ENCODE measurements around the gene BPI.
"Not testable (repeated sequence)": the region's sequence is repeated elsewhere in the genome, so short reads cannot be mapped to it uniquely, and the experiment has no call there.

The BPI gene

GRCh38 chr20:38278763-38279162 lies 25.2 kb upstream of the BPI start:
- DNase-seq = no peak

DNA sequence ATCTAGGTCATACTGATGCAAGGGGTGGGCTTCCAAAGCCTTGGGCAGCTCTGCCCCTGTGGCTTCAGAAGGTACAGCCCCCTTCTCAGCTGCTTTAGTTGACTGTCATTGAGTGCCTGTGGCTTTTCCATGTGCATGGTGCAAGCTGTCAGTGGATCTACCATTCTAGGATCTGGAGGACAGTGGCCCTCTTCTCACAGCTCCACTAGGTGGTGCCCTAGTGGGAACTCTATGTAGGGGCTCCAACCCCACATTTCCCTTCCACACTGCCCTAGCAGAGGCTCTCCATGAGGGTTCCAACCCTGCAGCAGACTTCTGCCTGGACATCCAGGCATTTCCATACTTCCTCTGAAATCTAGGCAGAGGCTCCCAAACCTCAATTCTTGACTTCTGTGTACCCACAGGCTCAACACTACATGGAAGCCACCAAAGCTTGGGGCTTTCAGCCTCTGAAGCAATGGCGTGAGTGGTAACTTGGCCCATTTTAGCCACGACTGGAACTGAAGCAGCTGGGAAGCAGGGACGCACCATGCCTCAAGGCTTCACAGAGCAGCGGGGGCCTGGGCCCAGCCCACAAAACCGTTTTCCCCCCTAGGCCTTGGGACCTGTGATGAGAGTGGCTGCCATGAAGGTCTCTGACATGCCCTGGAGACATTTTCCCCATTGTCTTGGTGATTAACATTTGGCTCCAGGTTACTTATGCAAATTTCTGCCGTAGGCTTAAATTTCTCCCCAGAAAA lies 22.6 kb upstream of the BPI start:
- DNase-seq = not testable (repeated sequence)

DNA sequence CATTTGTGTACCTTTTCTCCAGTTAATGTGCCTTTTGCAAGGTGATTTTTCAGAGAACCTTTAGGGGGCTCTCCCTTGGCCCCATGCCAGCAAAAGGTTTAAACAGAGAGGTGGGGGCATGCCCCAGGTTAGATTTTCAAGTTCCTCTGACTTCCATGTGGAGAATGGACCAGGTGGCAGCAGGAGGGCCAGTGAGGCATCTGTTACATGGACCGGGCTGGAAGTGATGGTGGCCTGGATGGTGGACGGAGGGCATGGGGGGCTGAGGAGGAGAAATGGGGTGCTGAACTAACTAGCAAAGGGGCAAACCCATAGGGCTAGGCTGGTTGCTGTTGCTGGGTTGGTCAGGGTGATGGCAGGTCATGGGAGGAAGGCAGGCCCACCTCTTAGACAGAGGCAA lies 20.7 kb upstream of the BPI start:
- DNase-seq = no peak

- DNase-seq = not testable (repeated sequence)
These were observed 19.8 kb upstream of the BPI start for GRCh38 chr20:38284066-38284650.

DNA sequence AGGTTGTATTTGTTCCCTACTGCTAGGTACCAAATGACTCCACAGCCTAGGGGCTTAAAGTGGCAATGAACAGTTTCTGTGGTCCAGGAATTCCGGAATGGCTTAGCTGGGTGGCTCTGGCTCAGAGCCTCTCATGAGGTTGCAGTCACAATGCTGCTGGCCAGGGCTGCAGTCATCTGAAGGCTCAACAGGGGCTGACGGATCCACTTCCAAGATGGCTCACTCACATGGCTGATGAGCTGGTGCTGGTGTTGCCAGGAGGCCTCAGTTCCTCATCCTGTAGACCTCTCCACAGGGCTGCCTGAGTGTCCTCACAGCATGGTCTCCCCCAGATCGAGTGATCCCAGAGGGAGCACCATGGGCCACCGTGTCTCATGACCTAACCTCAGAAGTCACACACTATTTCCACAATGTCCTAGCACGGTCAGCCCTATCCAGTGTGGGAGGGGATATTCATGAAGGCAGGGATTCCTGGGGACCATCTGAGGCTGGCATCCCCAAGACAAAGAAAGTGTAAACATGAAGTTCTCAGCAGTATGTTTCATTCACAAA lies 19.0 kb upstream of the BPI start:
- DNase-seq = no peak

GRCh38 chr20:38286586-38287531 lies 17.1 kb upstream of the BPI start:
- DNase-seq = no peak

DNA sequence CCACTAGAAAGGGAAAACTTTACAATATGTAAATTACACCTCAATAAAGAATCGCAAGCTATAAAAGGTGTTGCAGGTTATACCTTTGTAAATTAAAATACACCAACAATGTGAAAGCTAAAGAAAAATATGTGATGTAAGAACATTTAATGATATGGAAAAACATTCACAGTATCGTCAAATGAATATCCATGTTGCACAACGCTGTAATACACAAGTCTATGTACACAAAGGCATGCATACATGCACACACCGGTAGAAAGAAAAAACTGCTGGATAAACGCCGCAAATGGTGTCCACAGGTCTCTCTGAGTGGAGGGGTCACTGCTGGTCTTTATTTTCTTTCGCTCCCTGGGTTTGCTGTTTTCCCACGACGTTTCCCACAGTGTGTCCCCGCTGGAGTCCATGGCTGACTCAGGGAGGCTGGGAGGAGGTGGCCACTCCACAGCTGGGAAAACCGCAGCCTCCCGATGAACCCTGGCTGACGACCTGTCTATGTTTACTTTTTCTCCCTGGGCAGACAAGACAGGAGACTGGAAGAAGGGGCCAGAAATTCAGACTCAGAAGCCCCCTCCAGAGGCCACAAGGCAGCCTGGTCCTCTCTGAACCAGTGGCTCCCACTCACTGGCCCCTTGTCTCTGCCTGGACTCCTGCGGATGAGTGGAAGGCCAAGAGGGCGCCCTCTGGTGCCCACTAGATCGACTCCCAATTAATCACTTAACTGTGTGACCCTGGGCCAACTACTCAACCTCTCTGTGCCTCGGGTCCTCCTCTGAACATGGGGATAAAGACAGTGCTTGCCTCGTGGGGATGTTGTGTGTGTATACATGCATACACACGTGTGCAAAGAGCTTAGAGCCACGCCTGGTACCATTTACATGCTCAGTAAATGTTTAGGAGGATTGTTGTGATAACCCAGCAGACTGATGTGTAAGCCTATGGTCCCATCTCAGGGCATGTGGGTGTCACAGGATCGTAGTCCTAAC lies 12.8 kb upstream of the BPI start:
- no peak for DNase-seq

DNA sequence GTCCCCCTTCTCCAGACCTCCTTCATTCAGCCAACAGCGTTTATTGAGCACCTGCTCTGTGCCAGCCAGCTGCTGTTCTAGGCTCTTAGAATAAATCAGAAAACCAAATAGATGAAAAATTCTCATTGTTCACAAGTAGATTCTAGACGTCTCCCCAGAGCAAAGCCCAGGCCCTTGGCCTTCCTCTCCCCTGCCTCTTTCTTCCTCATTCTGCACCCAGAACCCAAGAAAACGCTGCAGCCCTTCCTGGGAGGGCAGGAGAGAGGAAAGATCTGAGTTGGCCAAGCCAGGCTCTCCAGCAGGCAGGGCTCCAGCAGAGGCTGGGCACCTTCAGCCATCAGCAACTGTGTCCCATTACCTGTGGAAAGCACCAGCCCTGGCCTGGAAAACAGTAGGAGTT lies 12.0 kb upstream of the BPI start:
- no peak for DNase-seq

DNA sequence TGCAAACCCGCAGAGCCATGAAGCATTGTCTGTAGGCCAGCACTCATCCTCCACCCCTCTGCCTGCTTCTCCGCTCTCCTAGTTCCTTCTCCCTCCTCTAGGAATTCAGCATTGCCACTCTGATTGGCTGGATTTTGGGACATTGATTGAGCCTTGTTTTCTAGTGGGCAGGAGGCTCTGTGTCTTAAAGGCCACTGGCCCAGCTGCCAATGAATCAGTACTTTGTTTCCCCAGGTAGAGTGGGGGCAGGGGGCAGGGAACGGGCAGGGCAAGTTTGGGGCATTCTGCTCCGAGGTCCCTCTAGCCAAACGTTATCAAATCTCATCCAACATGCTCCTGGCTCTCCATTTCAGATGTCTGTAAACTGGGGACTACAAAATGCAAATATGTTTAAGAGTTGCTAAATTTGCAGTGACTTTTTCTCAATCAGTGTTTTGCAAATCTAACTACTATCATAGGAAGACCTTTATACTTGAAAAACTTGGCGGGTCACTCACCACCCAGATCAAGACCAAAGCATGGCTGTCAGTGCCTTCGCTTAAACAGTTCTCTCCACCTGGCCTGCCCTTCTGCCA lies 10.4 kb upstream of the BPI start:
- no peak for DNase-seq

GRCh38 chr20:38294076-38294591 lies 9.8 kb upstream of the BPI start:
- DNase-seq = no peak

- no peak for DNase-seq
These were observed 8.1 kb upstream of the BPI start for GRCh38 chr20:38295811-38296210.

DNA sequence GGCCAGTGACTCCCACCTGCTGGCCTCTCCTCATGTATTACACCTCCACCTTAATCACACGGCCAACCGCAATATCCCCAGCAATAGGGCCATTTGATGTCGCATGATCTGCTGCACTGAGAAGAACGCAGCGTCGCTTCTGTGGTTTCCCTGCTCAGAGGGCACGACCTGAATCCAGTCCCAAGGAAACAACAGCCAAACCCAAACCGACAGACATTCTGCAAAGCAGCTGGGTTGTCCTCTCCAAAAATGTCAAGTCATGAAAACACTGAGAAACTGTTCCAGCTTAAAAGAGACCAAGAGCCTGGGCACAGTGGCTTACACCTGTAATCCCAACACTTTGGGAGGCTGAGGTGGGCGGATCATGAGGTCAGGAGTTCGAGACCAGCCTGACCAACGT lies 7.5 kb upstream of the BPI start:
- no peak for DNase-seq

DNA sequence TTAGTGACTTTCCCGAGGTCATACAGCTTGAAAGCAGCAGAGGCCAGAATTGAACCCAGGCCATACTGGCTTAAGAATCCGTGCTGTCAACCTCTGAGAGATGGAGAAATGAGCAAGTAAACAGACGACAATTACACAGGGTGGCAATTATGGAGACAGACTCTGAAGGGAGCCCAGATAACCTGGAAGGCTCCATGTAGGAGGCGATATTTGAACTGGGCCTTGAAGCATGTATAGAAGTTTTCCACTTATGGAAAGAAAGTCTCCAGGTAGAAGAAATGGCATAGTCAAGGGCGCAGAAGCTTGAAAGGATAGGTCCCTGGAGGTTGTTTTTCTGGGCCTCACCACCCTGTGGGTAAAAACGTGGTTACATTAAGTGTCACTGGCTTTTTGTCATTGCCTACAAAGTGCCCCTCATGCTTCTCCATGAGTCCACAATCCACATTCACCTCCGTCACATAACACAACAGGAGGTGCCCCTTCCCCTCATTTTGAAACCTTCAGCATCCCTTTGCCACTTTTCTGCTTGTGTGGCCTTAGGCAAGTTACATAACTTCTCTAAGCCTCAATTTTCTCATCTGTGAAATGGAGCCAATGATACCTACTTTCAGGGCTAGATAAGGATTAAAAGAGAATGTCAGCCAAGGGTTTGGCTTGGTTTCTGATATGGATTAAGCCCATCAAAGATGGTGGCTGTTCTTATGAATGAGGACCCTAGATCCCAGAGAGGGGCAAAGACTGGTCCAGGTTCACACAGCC lies 5.9 kb upstream of the BPI start:
- DNase-seq = no peak

DNA sequence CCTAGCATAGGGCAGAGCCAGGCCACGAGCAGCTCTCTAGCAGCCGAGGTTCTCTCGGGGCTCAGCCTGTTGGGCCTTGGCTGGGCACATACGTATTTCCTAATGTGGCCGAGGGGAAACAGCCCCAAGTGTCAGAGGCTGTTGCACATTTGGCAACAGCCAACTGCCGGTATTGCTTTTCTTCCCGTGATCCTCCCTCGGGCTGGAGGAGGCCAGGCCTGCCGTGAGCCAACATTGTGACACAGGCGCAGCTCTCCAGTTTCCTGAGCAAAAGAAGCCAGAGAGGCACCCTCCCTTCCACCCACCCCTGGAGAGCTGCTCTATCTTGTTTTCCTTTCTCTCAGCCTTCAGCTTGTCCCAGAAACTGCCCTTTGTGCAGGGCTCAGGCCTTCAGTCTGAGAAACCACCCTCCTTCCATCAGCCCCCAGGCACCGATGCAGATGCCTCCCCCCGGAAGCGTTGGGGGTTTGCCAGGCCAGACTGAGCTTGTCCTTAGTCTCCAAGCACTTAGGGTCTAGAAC lies 5.1 kb upstream of the BPI start:
- no peak for DNase-seq

DNA sequence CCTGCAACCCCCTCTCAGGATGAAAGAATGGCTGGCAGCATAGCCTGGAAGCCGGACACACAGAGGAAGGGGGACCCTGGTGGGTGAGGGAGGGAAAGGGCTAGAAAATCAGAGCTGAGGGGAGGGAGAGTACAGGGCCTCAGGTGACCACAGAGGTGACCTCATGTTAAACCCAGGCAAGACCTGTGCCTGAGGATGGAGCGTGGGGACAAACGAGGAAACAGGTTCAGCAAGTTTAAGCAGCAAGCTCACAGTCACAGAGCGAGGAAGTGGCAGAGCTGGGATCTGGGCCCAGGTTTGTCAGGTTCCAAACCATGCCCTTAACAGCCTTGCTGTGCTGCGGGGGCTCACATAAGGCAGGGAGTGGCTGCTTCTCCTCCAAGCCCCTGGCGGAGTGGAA lies 4.0 kb upstream of the BPI start:
- DNase-seq = no peak

DNA sequence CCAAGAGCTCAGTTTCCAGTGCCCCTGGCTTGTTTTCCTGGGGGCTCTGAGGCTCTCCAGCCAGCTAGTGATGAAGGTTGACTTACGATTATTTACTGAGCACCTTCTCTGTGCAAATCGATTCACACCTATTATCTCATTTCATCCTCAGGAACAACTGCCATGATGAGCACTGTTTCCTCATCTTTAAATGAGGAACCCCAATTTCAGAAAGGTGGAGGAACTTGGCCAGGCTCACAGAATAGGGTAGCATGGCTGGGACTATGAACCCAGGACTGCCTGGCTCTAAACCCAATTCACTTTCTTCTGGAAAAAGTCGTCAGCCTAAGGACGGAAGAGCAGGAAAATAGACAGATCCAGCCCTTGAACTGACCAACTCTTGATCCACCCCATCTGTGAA lies 3.5 kb upstream of the BPI start:
- no peak for DNase-seq

DNA sequence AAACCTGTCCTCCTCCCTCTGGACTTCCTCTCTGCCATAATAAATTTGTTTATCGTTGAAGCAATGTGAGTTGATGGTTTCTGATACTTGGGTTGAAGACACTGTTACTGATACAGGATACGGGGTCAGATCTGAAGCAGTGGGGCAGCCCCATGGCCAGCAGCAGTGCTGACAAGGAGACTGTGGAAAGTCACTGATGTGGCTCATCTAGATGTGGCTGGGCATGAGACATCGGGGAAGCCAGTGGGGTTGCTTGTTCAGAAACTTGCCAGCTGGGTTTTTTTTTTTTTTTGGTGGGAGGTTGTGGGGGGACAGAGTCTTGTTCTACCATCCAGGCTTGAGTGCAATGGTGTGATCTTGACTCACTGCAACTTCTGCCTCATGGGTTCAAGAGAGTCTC lies 2.6 kb upstream of the BPI start:
- no peak for DNase-seq

DNA sequence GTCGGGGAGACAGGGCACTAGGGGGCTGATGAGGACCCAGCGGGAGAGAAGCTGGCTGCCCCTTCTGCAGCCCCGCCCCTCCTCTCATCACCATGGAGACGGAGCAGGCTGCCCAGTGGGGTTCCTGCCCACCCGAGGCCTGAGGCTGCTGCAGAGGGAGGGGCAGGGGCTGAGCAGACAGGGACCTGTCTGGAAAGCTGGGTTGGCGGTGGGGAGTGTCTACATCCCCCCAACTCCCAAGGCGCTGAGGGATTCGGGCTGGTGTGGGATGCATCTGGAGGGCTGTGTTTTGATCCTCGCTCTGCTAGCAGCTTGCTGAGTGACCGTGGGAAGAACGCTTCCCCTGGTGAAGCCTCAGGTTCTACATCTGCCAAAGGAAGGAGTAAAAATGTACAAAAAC lies 1.2 kb upstream of the BPI start:
- no peak for DNase-seq

DNA sequence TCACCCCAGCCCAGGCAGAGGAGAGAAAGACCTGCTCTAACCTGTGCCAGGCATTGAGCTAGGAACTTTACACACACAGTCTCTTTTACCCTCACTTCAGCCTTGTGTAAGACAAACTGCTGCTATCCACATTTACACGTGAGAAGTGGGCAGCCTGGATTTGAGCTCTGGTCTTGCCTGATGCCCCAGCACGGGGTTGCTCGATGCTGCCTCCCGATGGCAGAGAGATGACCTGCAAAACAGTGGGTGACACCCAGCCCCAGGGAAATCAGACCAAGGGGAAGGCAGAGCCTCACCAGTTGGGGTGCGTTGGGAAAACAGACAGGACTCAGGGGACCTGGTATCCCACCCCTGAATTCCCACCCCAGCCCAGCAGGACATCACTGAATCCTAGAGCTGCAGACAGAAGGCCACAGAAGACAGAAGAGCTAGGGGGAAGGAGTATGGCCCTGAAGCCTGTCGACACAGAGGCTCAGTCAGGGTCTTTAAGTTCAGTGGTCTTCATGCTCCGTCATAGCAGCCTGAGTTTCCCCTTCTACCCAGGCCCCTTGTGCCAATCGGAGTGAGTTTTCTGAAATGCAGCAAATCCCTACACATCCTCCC lies 990 bp downstream of the BPI start:
- no peak for DNase-seq

GRCh38 chr20:38305541-38305940 lies 1.6 kb downstream of the BPI start:
- DNase-seq = no peak

All from DMS153 (cell line).